Colonic mucosa (tissue), 4 donors: ENCODE results near the gene CCSAP. TPM values are rescaled to one million over a fixed set of nuclear protein-coding genes. Genes with fewer than 3 reads are reported as not detected.

Experiments
- DNase-seq: peaks from one replicate; pipeline ENCODE4 v3.0.0-alpha.2; 2020
- H3K27ac ChIP-seq: fragments of 200-600 bp; one replicate; pipeline ENCODE4 v1.8.0; 2021
- H3K27me3 ChIP-seq: fragments of 200-600 bp; one replicate; pipeline ENCODE4 v1.8.0; 2021
- H3K36me3 ChIP-seq: fragments of 200-600 bp; one replicate; pipeline ENCODE4 v1.8.0; 2021
- H3K4me1 ChIP-seq: fragments of 200-600 bp; one replicate; pipeline ENCODE4 v1.8.0; 2021; ENCODE audit warnings: mild to moderate bottlenecking
- H3K4me3 ChIP-seq: fragments of 200-600 bp; one replicate; pipeline ENCODE4 v1.8.0; 2021
- H3K9ac ChIP-seq, 2 donors: one replicate each; pipeline ENCODE4 v1.7.0; 2013; ENCODE audit warnings: control low read depth in 2 of 2, low read depth in 2 of 2, low read length in 2 of 2
- H3K9me3 ChIP-seq: fragments of 200-600 bp; one replicate; pipeline ENCODE4 v1.8.0; 2021
- CTCF ChIP-seq: fragments of 200-600 bp; IDR thresholded peaks from one replicate; pipeline ENCODE4 v1.8.0; 2022; ENCODE audit warnings: antibody characterized with exemption, mild to moderate bottlenecking
- intact Hi-C: fragments of 100-400 bp; cut with DNase I; formaldehyde crosslinking; loops from one replicate; pipeline ENCODE4 v1.14.1; 2022
- total RNA-seq, 2 donors: library from RNA; stranded (reverse); fragmentation: NEBNext Ultra II Directional in 1 of 2; extraction: Animal tissue kit (Norgen Biotek cat#: 25700) in 1 of 2; gene quantifications; one replicate each; pipeline ENCODE4 v1.2.1, GENCODE V29; 2021
- donor health status: healthy.
- donor health status: DM: no; HTN: no; CAD: no.
- donor health status: DM: no; HTN: no; CAD: no.

CCSAP gene
- total RNA-seq, 2 donors from 2014 or later, result 5.2 to 6.2 TPM

GRCh38 chr1:229341774-229342655, 832 bp downstream of the CCSAP start:
- Histone ChIP-seq H3K27ac (peak overlapping the region; percentile 84), H3K4me1 (no peaks in the 10 kb centered on the region), H3K9ac (peak overlapping the region; percentile 58 to 80), H3K27me3 (no peaks in the 10 kb centered on the region), H3K9me3 (no peaks in the 10 kb centered on the region), H3K36me3 (no peaks in the 10 kb centered on the region), H3K4me3 (peak overlapping the region; percentile 82)
- intact Hi-C loops, result loop anchor here (5.0 kb wide), 1 partner anchor 65 kb away; no protein-coding TSS in a partner anchor
- no peak for TF ChIP-seq CTCF
- DNase-seq, result peak; percentile 93

- H3K36me3 ChIP-seq, result no peaks in the 10 kb centered on the region
Observed at GRCh38 chr1:229340496-229340895, 2.4 kb downstream of the CCSAP start.

GRCh38 chr1:229339520-229339919, 3.3 kb downstream of the CCSAP start:
- Histone ChIP-seq H3K9me3 (no peaks in the 10 kb centered on the region), H3K4me3 (no peak overlapping the region), H3K36me3 (no peaks in the 10 kb centered on the region), H3K27me3 (no peaks in the 10 kb centered on the region), H3K9ac (no peak overlapping the region), H3K4me1 (no peaks in the 10 kb centered on the region), H3K27ac (no peak overlapping the region)
- DNase-seq, result no peak
- TF ChIP-seq CTCF, result no peak
- intact Hi-C loops, result no loop called here

More at GRCh38 chr1:229340496-229340895, 2.4 kb downstream of the CCSAP start:
- Histone ChIP-seq H3K27me3 (no peaks in the 10 kb centered on the region), H3K4me1 (no peaks in the 10 kb centered on the region), H3K27ac (no peak overlapping the region), H3K9ac (no peak overlapping the region), H3K9me3 (no peaks in the 10 kb centered on the region), H3K4me3 (no peak overlapping the region)
- intact Hi-C loops, result loop anchor here (5.0 kb wide), 1 partner anchor 63 kb away; no protein-coding TSS in a partner anchor
- TF ChIP-seq CTCF, result no peak
- no peak for DNase-seq

- Histone ChIP-seq H3K36me3 (no peaks in the 10 kb centered on the region), H3K4me3 (no peak overlapping the region), H3K27ac (no peak overlapping the region), H3K9ac (no peak overlapping the region), H3K27me3 (no peaks in the 10 kb centered on the region), H3K9me3 (no peaks in the 10 kb centered on the region), H3K4me1 (no peaks in the 10 kb centered on the region)
- intact Hi-C loops, result no loop called here
- no peak for TF ChIP-seq CTCF
- DNase-seq, result no peak
Observed at GRCh38 chr1:229339086-229339485, 3.8 kb downstream of the CCSAP start.

GRCh38 chr1:229336345-229336744, 6.5 kb downstream of the CCSAP start:
- no peaks in the 10 kb centered on the region for H3K36me3 ChIP-seq
- DNase-seq, result no peak
- no peaks in the 10 kb centered on the region for H3K27me3 ChIP-seq
- no peak overlapping the region for H3K4me3 ChIP-seq
- H3K27ac ChIP-seq, result no peak overlapping the region
- no peak overlapping the region for H3K9ac ChIP-seq
- no peaks in the 10 kb centered on the region for H3K4me1 ChIP-seq
- no peak for TF ChIP-seq CTCF
- no peaks in the 10 kb centered on the region for H3K9me3 ChIP-seq
- intact Hi-C loops, result no loop called here
